GM19372 (cell line): ENCODE results near the gene DBF4B.
"Not testable (repeated sequence)": the region's sequence is repeated elsewhere in the genome, so short reads cannot be mapped to it uniquely, and the experiment has no call there.

Source experiments
- ATAC-seq: cut with Tn5 transposase; IDR thresholded peaks from one replicate; pipeline ENCODE4 v1.9.1; 2021; ENCODE audit warnings: mild to moderate bottlenecking, low read depth, moderate library complexity; ENCODE audit not compliant: unreplicated experiment

Gene DBF4B, protein sequence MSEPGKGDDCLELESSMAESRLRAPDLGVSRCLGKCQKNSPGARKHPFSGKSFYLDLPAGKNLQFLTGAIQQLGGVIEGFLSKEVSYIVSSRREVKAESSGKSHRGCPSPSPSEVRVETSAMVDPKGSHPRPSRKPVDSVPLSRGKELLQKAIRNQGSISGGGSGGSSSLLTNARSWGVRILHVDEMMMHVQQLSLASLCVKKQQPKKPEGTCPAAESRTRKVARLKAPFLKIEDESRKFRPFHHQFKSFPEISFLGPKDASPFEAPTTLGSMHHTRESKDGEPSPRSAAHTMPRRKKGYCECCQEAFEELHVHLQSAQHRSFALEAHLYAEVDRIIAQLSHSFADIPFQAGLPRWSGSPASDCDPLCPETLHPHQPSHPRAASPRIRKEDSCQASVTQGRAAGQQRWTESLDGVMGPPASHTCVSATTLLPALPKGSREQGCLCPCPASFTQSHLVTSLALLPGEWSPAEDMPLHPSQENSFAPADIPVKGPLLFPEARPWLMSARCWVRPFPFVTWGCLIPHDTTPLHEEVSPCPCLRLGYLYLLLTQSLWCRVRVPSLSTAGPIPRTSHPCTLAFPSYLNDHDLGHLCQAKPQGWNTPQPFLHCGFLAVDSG

DNA sequence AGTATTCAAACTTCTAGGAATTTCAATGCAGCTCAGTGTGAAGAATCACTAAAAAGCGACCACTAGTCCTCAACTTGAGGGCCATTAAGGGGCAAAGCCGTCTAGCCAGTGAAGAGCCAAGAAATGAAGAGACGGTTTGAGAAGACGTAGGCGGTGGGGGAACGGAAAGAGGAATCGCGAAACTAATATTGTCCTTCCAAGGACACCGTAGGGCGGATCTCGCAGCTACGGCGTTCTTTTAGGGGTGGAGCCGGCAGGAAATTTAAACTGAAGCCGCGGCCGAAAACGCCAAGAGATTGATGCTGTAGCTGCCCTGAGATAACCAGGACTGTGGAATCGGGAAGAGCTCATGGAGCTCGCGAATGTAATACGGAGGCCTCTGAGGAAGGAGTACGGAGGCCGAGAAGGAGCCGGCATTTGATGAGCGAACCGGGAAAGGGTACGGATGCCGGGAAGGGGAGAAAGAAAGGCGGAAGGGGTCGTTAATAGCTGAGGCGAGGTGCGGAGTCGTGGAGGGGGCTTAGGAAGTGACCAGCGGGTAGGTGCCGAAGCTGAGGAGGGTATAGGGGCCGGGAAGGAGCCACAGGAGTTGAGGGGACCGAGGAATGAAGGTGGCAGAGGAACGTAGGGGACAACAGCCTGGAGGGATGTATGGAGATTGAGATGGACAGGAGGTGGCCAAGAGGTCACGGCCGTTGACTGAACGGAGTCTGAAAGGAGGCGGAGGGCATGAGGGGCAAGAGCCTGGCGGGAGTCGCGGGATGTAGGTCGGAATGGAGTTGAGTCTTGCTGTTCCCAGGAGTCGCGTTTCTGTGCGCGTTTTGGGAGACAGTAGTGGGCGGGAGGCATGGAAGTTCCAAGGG lies at the start of gene DBF4B:
DBF4B (plus strand) TSS at position 265 of the 863 bp plus-strand sequence; CDS start at position 421, 156 bp downstream.
- ATAC-seq = peak; percentile 65

DNA sequence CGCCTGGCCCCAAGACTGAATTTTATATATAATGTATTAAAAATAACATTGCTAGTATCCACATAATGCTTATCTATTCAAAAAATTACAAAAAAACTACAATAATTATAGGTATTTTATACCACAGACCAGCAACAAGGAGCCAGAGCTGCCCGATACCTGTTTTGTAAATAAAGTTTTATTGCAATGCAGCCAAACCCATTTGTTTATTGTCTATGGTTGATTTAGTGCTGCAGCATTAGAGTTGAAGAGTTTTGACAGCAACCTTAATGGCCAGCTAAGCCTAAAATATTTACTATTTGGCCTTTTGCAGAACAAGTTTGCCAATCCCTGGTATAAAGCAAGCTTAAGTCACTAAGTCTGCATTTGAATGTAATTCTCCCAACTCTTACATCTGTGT lies 46.6 kb upstream of the DBF4B start:
- no peak for ATAC-seq

GRCh38 chr17:44663095-44663494 lies 45.4 kb upstream of the DBF4B start:
- no peak for ATAC-seq

DNA sequence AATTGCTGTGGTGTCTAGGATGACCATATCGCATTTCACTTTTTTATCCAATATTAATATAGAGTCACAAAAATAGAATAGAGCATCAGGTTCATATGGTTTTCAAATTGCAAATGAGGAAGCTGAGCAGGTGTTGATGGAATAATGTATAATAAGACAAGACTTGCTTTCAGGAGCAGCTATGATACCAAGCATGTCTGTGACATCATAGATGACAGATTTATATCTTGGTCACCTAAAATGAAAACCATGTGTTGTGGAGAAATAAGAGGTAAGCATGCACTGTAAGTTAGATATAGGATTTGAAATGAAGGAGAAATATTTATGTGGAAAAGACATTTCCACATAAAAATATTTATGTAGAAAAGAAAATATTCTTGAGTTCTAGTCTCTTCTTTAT lies 43.6 kb upstream of the DBF4B start:
- no peak for ATAC-seq

- no peak for ATAC-seq
Observed at GRCh38 chr17:44666006-44666405, 42.5 kb upstream of the DBF4B start.

DNA sequence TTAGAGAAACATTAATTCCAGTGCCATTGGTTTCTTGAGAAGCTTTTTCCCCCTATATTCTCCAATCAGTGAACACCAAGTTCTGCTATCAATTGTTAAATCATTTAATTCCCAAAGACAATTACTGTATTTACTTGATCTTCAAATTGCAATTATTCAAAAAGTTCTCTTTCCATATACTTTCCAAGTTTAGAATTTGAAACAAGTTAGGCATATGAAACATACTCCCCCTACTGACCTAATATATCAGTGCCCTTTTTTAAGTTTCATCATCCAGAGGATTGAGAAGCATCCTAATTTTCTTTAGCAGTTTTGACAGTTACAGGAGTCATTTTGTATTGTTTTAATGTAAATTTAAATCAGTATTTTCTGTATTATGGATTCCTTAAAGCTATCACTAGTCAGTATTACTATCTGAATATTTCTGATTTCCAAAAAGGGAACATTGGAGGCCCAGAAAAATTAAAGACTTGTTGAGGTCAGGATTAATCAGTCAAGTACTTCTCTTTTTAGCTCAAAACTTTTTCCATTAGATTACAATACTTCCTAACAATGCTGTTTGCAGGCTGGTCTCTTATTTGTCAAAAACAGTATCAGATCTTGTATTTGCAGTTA lies 35.9 kb upstream of the DBF4B start:
- no peak for ATAC-seq

GRCh38 chr17:44673893-44674292 lies 34.6 kb upstream of the DBF4B start:
- no peak for ATAC-seq

- no peak for ATAC-seq
Observed at GRCh38 chr17:44677136-44677535, 31.3 kb upstream of the DBF4B start.

DNA sequence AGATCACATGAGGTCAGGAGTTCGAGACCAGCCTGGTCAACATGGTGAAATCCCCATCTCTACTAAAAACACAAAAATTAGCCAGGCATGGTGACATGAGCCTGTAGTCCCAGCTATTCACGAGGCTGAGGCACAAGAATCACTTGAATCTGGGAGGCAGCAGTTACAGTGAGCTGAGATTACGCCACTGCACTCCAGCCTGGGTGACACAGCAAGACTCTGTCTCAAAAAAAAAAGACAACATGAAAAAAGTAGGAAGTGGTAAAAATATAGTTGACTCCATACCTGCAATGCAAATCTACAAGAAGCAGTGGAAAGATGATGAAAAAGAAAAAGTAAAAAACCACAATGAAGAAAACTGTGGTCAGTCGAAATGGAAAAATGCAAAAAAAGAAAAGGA lies 25.2 kb upstream of the DBF4B start:
- ATAC-seq = not testable (repeated sequence)

DNA sequence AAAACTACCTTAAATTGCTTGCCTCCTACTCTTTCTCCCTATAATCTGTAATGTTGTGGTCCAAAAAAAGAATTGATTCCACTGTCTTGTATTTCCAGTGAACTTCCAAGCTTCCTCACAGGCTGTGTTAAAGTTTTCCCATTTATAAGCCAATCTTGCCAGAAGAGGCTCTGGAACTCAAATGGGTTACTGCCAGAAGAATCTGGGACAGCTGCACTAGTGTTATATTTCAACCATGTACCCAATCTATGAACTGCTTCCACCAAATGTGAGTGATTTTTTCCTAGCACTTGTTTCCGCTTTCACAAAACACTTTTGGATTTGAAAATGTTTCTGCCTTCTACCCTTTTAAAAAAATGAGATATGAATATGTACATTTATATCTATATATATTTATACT lies 20.7 kb upstream of the DBF4B start:
- ATAC-seq = no peak

DNA sequence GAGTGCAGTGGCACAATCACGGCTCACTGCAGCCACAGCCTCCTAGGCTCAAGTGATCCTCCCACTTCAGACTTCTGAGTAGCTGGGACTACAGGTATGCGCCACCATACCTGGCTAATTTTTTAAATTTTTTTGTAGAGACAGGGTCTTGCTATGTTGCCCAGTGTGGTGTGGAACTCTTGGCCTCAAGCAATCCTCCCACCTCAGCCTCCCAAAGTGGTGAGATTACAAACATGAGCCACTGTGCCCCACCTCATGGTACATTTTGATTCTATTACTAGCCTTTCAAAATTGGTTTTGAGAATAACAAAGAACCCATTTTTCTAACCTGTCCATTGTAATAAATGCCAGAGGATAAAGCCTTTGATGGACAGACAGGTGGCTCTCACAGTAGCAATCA lies 20.3 kb upstream of the DBF4B start:
- no peak for ATAC-seq

DNA sequence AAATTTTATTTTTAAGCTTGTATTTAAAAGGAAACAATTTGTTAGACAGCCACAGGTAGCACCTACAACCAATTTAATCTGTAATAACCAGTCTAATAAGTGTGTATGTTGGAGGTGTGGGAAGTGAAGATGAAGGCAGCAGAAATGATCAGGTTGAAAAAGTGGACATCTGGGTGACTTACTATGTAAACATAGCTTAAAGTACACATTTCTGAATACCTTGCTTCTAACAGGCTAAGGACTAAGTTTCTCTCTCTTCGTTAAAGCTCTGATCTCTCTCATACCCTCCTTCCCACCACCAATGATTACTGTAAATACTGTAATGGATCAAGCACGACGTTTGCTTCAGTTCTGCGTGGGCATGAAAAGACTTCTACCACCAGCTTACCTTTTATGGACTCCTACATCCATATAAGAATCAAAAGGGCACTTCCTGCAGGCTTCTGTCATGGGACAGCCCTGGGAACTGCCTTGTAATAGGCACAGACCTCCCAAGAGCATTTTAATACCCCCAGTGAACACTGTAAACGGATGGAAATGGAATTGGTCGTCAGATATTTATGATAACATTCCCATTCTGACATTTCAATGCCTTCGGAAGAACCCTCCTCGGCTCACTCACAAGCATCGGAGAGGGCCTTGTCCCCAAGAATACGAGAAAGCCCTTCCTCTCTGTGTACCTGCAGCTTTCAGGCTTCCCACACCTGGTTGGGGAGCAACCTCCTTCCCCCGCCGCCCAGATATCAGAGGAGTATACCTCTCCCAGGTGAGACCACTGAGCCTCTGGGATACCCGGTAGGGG lies 19.6 kb upstream of the DBF4B start:
- ATAC-seq = no peak

GRCh38 chr17:44689477-44690217 lies 18.8 kb upstream of the DBF4B start, which contains the start of gene CCDC43:
Gene CCDC43 (minus strand): TSS chr17:44689776. CDS start chr17:44689753, 23 bp downstream.
- ATAC-seq = no peak

GRCh38 chr17:44690746-44691306 lies 17.6 kb upstream of the DBF4B start:
- not testable (repeated sequence) for ATAC-seq

DNA sequence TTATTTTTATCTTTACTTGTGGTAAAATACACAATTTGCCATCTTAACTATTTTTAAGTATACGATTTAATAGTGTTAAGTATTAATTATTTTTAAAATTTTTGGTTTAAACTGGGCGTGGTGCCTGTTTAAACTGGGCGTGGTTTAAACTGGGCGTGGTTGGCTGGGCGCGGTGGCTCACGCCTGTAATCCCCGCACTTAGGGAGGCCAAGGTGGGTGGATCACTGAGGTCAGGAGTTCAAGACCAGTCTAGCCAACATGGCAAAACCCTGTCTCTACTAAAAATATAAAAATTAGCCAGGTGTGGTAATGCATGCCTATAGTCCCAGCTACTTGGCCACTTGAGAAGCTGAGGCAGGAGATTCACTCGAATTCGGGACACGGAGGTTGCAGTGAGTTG lies 14.9 kb upstream of the DBF4B start:
- no peak for ATAC-seq

- not testable (repeated sequence) for ATAC-seq
Observed at GRCh38 chr17:44700288-44700687, 8.2 kb upstream of the DBF4B start.

GRCh38 chr17:44707755-44708400 lies 587 bp upstream of the DBF4B start:
- no peak for ATAC-seq

- ATAC-seq = no peak
Observed at GRCh38 chr17:44719444-44719843, 11.0 kb downstream of the DBF4B start.
